ENCODE results near the gene EPHA4. TPM values are rescaled to one million over a fixed set of nuclear protein-coding genes. Genes with fewer than 3 reads are reported as not detected.
"Not testable (repeated sequence)": the region's sequence is repeated elsewhere in the genome, so short reads cannot be mapped to it uniquely, and the experiment has no call there.

Gene EPHA4
- total RNA-seq, 1 experiment from 2014 or later: 18.0 TPM

DNA sequence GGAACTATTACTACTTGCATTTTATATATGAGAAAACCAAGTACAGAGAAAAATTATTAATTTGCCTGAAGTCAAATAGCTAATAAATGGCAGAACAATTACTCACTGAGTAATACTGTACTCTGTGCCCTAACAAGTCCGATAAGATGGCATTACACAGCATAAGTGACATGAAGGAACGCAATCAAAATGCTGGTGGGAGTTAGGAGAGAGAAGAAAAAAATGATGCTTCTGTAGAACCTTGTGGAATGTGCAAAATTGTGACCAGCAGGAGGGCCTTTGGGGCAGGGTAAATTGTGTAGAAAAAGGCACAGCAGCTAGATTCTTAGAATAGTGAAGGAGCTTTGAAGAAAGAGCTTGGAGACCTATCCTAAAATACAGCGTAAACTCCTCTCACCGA is 32.9 kb downstream of the EPHA4 start:
- DNase-seq (ENCODE audit: low read depth): no peak

DNA sequence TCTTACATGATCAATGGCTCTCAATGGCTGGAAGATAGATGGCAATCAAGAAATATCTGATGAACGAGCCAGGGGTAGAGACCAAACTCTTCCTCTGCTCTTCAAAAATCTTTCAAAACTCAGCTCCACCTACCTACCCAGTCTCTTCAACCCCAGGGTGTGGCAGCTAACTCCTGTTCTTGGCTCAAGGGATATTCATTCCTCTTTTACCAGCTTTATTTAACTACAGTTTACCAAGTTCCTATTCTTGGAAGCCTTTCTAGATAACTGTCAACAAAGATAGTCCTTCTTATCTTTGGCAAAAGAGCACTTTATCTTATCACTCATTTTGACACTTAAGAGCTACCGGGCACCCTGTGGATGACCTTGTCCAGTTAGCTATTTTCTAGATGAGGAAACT is 36.3 kb downstream of the EPHA4 start:
- no peak for DNase-seq (ENCODE audit: low read depth)

DNA sequence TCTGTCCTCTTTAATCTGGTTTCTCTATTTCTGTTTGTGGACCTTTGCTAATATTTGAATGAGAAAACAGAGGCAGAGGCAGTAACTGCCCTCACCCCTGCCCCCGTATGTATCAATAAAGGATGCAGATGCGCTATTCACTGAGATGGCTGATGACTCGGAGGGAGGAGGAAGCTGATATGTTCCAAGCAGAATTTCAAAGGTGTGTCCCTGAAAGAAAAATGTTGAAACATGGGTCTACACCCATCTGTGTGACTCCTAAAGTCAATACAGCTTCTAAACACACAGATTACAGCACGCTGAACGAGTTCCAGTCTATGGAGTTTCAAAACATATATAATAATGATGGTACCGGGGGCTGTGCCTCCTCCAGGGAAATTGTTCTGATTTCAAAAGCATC is 38.8 kb downstream of the EPHA4 start:
- no peak for DNase-seq (ENCODE audit: low read depth)

DNA sequence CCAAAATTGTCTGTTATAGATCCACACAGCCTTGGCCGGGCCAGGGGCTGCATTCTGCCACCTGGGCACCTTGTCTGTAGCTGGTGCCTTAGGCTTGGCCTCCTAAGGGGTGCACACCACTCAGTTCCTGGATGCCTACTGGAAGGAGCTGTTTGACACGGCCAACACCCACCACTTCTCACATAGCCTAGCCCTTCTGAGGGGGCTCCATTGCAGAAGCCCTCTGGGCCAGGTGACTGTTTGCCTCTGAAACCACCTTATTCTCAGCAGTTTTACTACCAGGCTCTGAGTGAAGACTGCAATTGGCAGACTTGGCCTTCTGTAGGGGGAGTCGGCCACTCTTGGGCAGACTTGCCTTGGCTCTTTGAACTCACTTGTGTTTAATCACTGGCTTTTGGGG is 39.5 kb downstream of the EPHA4 start:
- no peak for DNase-seq (ENCODE audit: low read depth)

DNA sequence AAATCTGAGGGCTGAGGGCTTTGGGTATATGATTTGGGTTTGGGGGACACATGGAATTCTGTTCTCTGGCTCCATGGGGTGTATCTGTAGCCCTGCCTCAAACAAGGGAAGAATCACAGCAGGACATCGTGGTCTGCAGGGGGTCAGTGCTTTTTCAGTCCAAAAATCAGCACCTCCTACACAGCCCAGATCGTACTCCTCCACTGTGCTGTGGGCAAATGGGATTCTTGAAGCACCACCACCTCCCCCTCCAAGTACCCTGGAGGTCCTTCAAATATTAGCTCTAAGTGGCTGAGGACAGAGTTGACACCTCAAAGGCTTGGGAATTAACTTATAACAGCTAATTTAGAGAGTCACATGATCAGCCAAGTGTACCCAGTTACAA is 41.5 kb downstream of the EPHA4 start:
- DNase-seq (ENCODE audit: low read depth): no peak

DNA sequence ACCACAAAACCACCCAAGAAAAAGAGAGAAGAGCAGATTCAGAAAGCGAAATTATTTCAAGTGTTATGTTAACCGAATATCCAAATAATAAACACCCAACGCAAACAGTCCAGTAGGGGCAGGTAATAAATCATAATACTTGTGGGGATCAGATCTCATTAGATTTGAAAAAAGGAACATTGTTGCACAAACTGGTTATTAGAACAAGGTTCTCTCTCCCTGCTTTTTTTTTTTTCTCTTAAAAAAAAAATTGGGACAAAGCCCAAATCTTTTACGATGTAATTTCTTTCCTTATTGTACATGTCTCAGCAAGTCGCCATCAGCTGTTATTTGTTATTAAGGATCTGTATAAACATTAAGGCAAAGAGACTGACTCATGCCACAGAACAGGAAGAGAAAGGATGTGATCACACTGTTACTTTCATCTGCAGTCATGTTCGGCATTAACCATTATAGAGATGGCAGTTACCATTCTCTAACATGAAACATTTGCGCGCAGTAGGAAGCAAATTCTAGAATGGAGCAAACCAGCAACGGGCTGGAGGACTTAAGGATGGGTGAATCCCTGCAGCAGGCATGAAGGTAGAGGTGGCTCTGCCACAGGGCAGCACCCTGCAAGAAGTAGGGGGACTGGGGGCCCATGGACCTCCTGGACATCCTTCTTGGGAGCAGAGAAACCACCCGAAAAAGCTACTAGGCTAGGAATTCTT is 42.0 kb downstream of the EPHA4 start:
- DNase-seq (ENCODE audit: low read depth): peak; percentile 73

DNA sequence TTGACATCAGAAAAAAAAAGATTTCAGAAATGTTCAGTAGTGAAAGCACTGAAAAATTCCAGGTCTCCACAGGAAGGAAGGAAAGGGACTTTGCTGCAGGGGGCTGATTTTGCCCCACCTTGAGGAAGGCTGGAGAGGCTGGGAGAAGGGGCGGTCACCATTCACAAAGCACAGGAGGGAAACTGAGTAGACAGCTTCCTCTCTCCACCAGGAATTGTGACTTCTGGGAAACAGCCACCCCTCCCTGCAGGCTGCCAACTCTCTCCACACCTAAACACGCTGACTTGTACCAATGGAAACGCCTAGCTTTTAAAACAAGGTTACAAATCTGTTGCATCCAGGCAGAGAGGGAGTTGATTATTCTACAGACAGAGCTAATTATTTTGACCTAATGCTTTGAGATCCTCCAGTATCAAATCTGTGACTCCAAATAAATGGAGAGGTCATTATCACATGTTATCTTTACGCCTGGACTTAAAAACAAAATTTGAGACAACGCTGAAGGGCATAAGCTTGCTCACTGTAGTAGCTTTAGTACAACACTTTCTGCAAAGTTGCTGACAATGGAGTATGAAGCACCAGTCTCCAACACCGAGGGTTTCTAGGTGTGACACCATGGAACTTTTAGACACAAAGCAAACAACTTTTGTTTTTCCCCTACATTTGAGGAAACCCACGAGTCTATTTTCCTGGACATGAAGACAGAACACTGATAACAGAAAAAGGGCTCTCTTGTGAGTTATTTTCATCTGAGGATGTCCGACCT is 42.7 kb downstream of the EPHA4 start:
- no peak for DNase-seq (ENCODE audit: low read depth)

DNA sequence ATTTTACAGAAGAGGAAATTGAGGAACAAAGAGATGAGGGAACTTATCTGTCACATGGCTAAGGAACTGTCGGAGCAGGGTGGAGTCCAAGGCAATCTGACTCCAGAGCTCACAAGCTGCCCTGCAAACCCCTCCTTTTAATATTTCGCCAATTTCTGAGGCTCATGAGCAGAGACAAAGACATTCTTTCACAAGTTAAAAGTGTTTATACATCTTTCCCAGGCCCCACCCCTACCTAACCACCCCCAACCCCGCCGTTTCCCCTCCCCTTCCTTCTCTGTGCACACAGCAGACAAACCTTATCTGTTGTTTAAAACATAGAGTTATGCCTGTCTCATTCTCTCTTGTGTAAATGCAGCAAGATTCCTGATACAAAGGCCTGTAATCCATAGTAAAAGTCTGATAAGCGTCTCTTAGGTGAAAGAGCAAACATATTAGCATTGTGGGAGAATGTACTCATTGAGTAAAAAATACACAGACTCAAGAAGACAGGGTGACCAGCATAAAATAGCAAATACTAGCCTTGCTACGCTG is 44.3 kb downstream of the EPHA4 start:
- no peak for DNase-seq (ENCODE audit: low read depth)

DNA sequence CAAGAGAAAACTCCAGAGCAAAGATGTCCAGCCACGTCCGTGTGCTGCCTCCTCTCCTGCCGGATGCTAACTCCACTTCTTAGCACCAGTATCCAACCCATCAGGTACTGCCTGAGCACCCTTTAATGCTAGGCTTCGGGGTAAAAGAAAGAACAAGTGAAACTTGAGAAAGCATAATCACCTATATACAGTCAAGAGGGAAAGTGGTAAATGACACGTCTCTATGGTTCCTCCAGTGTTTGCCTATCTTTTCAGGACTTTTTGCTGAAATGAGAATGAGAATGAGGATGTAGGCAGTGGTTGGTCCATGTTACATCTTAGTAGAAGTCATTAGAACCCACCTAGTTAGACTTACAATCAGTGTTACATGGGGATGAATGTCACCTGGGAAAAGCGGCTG is 47.9 kb downstream of the EPHA4 start:
- no peak for DNase-seq (ENCODE audit: low read depth)

DNA sequence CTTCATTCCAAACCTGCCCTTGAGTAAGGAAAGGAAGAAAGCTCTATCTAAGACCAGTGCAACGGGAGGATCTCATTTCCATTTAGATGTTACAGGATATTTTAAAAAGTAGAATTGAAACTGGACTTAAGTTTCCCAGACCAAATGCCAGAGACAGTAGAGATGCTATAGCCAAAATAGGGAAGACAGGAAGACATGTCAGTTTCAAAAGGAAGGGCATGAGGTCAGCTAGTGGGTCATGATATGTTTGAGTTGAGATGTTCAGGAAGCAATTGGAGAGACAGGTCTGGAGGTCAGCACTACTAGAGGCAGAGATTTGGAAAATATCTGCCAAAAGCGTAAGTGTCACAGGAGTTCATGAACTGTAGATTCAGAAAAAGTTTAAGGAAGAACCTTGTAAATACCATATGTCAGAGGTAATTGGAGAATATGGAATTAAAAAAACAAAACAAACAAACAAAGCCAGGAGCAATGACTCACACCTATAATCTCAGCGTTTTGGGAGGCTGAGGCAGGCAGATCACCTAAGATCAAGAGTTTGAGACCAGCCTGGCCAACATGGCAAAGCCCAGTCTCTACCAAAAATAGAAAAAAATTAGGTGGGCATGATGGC is 50.8 kb downstream of the EPHA4 start:
- no peak for DNase-seq (ENCODE audit: low read depth)

DNA sequence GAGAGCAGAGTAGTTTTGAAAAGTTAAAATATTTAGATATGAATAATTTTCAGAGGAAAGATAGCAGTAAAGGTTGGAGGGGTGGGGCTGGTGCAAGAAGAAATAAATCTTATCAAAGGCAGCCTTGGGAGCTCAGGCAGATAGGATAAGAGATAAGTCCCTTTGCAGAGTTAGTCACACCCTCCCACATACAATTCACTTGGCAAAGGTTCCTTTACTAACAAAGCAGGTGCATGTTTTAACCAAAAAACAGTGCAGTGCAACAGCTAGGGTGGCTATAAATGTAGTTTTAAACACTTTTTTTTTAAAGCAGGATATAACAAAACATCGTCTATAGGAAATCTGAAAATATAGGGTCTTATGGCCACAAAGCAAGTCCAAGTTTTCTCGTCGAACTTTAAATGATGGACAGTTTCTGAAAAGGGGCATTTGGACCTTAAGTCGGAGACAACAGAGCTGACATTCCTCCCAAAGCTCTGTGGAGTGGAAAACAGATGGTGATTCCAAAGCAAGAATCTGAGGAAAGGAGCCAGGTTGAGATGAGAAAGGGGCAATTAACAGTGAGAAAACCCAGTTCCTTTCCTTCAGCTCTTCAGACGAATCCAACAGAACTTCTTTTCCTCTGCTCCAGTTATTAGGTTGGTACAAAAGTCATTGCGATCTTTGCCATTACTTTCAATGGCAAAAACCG is 53.0 kb downstream of the EPHA4 start:
- DNase-seq (ENCODE audit: low read depth): peak; percentile 15

DNA sequence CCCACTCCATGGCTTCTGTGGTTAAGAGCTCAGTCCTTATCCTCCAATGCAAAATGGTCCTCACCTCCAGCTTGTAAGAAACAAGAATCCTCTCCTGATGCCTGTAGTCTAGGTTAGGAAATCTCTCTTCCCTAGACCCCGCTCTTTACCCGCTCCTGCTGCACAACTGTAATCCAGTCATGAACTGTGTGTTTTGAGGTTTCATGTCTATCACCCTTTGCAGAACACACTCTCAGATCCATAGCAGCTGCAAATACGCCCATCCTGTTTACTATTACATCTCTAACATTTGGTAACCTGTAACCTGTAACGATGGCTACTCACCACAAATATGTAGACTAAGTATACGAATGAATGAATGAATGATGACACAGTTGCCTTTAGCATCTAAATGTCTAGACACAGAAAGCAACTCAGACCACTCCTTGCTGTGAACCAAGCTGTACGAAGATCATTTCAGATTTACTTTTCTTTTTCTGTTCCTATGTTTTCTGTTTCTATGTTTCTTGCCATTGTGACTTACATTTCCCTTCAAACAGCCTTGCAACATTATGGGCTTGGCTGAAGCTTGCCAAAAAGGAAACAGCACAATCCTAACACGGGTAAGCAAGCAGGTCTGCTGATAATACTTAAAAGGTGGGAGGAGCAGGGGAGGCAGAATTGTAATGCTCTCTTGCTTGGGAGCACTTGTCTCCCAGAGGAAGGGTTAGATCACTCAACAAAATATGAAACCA is 53.7 kb downstream of the EPHA4 start:
- peak; percentile 38 for DNase-seq (ENCODE audit: low read depth)

DNA sequence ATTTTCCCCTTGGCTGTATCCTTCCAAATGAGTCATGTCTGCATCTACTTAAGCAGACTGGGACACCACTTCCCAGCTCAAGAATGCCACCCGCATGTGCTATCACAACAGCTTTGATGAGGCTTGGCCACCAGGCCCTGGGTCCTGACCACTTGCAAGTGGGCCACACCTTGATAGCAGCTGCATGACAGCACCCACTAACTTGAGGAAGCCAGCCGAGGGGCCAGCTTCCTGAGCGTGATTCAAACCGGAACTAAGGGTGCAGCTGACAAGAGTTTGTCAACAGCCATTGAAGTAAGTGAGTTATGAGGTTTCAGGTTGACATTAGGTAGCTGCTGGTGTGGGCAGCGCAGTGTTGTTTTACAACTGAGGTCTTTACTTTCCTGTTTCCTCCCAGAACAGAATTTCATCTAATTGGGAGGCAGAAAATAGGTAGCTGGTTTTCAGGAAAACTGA is 54.4 kb downstream of the EPHA4 start:
- DNase-seq (ENCODE audit: low read depth): peak; percentile 83

DNA sequence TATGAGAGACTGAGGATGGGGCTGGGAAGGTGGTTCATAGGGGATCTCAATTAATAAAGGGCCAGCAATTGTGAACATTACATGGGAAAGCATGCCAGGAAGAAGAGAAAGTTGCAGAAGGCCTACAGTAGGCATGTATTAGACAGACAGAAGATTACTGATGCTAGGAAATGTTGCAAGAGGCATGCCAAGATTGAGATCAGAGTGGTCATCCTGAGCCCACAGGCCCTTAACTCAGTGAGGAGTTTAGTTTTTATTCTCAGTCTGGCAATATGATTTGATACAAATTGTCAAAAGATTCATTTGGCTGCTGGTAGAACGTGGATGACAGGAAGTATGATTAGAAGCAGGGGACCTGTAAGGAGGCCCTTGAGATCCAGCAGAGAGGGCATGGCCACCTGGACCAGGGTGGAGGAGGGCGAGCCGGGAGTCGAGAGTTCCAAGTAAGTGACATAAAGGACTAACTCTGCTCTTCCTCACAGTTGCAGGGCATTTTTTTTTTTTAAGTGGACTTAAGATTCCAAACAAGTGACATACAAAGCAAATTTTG is 54.9 kb downstream of the EPHA4 start:
- DNase-seq (ENCODE audit: low read depth): no peak

DNA sequence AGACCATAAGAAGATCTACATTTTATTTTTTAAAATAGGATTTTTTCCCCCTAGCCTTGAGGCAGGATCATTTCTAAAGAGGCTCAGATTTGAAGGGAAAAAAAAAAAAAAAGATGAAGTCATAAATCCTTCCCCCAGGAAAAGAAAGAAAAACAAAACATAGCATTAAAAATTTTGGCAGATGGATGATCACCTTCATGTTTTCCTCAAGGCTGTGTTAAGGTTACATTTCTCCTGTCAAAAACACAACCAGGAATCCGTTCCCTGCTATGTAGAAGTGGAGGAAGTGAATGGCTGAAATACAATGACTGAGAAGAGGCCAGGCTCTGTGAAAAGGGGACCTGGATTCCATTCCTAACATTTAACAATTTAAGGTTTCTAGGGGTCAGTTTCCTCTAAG is 56.2 kb downstream of the EPHA4 start:
- no peak for DNase-seq (ENCODE audit: low read depth)

DNA sequence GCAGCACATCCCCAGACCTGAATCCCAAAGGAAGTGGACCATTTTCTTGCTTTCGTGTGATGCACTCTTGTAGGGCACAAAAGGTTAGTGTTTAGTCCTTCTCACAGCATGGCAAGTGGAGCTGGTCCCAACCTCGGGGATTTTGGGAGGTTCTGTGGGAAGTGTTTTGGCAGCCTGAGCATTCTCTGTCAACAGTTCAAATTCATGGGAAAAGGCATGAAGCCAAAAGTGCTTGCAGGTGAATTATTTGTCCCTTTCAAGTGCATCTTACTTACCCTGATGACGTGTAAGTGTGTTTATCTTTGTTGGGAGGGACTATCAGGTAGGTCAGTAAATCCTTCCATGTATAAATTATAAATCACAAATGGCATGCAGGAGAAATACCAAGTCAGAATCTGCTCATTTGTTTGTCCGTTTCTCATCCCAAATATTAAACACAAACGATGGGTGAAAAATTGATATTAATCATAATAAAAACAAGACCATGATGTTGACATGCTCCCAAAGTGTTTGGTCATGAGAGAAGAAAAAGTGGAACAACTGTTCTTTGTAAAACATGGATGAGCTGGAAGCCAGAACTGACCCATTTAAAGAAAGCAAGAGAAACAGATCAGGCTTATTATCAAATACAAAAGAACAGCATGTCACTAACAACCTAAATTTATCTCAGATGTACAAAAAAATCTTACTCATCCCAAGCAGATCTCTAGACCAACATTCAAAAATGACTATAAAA is 57.6 kb downstream of the EPHA4 start:
- no peak for DNase-seq (ENCODE audit: low read depth)

DNA sequence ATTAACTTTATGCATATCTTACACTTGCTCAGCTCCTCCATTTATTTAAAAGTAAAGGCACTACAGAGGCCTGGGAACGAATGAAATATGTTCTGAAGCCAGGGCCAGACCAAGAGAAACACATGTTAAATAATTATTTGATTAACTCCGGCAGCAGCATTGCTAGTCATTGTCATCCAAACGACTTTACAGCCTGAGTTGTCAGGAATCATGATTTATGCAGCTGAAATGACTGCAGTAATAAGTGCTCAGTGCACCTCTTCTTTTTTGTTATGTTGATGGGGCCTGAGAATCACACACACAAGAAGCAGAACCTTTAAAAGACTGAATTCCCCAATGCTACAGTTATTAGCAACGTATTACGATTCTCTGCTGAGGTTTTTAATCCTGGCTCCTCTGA is 58.9 kb downstream of the EPHA4 start:
- DNase-seq (ENCODE audit: low read depth): no peak

DNA sequence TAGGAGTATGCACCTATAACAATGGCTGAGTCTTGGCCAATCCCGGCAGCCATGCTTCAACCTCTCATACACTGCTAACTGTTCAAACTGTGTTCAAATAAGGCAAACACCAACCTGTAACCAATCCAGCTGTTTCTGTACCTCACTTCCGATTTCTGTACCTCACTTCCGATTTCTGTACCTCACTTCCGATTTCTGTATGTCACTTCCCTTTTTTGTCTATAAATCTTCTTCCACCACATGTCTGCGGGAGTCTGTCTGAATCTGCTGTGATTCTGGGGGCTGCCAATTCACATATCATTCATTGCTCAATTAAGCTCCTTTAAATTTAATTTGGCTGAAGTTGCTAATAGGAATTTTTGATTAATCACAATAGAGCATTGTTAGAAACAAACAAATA is 60.8 kb downstream of the EPHA4 start:
- DNase-seq (ENCODE audit: low read depth): not testable (repeated sequence)

DNA sequence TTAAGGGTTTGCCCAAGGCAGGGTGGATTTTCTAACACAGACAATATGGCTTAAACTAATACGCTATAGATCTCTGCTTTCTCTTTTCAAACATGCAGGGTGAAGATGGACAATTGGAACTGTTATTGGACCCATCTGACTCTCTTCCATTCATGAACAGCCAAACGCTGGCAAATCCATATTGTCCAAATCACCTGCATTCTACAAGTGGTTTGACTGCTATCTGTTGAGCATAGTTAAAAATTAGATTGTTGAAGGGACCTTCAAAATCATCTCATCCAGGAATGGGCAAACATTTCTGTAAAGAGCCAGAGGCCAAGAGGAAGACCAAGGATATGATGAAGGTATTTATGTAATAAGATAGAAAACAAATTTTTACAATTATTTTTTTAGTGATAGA is 65.6 kb downstream of the EPHA4 start:
- DNase-seq (ENCODE audit: low read depth): no peak

DNA sequence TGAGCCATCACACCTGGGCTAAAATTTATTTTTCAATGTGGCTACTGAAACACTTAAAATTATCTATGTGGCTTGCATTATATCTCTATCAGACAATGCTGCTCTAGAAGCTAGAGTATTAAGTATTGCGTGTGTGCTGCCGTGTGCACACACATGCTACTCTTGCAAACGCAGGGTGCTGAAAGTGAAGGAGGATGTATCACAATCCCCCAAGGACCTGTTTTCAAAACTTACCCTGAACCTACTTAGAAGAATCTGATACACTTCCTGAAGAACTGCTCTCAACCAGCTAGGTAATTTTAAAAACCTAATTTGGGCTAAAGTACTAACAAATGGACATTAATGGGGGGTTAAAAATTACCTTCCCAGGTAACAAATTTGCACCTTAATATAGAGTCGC is 66.5 kb downstream of the EPHA4 start:
- no peak for DNase-seq (ENCODE audit: low read depth)
